Fibroblast of the conjunctiva (primary cell): Measurements from ENCODE around the gene IRF9.

Experiments
- DNase-seq: peaks from one replicate; pipeline ENCODE4 v3.0.0-alpha.2; 2010; ENCODE audit warnings: low read depth

IRF9 gene

GRCh38 chr14:24149302-24149969 is 11.6 kb upstream of the IRF9 start:
- DNase-seq: no peak

GRCh38 chr14:24150061-24150460 is 11.0 kb upstream of the IRF9 start:
- DNase-seq: no peak

- DNase-seq: no peak
Observed at GRCh38 chr14:24150567-24150966, 10.5 kb upstream of the IRF9 start.

- DNase-seq: no peak
Observed at GRCh38 chr14:24150993-24151392, 10.1 kb upstream of the IRF9 start.

GRCh38 chr14:24151404-24152080 is 9.5 kb upstream of the IRF9 start:
- DNase-seq: no peak

GRCh38 chr14:24155100-24155499 is 6.0 kb upstream of the IRF9 start:
- DNase-seq: no peak

- no peak for DNase-seq
Observed at GRCh38 chr14:24156840-24157239, 4.2 kb upstream of the IRF9 start.

GRCh38 chr14:24157331-24157730 is 3.7 kb upstream of the IRF9 start:
- DNase-seq: no peak

GRCh38 chr14:24159777-24160498 is 1.1 kb upstream of the IRF9 start:
- DNase-seq: no peak

GRCh38 chr14:24160499-24160849 is 591 bp upstream of the IRF9 start:
- no peak for DNase-seq

GRCh38 chr14:24162093-24162492 is 1.0 kb downstream of the IRF9 start:
- DNase-seq: no peak

GRCh38 chr14:24164518-24164991 is 3.5 kb downstream of the IRF9 start:
- no peak for DNase-seq

GRCh38 chr14:24165785-24166184 is 4.7 kb downstream of the IRF9 start:
- DNase-seq: no peak

GRCh38 chr14:24167469-24168114 is 6.5 kb downstream of the IRF9 start:
- DNase-seq: no peak

- DNase-seq: peak; percentile 72
Observed at GRCh38 chr14:24171422-24172260, 10.6 kb downstream of the IRF9 start, which contains the start of gene REC8. REC8 (plus strand) TSS chr14:24172080; CDS start chr14:24172553, 473 bp downstream.

GRCh38 chr14:24172261-24172860 is 11.3 kb downstream of the IRF9 start:
- DNase-seq: no peak

- DNase-seq: no peak
Observed at GRCh38 chr14:24172871-24173281, 11.8 kb downstream of the IRF9 start.

GRCh38 chr14:24176599-24176998 is 15.5 kb downstream of the IRF9 start:
- DNase-seq: no peak

- no peak for DNase-seq
Observed at GRCh38 chr14:24177041-24177825, 16.2 kb downstream of the IRF9 start.

- no peak for DNase-seq
Observed at GRCh38 chr14:24177891-24178290, 16.8 kb downstream of the IRF9 start.
